HG03196 (cell line): Measurements from ENCODE around the gene SLCO4A1.

ENCODE experiments used
- ATAC-seq: cut with Tn5 transposase; IDR thresholded peaks from one replicate; pipeline ENCODE4 v1.9.1; 2021; ENCODE audit not compliant: unreplicated experiment

SLCO4A1 gene, protein sequence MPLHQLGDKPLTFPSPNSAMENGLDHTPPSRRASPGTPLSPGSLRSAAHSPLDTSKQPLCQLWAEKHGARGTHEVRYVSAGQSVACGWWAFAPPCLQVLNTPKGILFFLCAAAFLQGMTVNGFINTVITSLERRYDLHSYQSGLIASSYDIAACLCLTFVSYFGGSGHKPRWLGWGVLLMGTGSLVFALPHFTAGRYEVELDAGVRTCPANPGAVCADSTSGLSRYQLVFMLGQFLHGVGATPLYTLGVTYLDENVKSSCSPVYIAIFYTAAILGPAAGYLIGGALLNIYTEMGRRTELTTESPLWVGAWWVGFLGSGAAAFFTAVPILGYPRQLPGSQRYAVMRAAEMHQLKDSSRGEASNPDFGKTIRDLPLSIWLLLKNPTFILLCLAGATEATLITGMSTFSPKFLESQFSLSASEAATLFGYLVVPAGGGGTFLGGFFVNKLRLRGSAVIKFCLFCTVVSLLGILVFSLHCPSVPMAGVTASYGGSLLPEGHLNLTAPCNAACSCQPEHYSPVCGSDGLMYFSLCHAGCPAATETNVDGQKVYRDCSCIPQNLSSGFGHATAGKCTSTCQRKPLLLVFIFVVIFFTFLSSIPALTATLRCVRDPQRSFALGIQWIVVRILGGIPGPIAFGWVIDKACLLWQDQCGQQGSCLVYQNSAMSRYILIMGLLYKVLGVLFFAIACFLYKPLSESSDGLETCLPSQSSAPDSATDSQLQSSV

DNA sequence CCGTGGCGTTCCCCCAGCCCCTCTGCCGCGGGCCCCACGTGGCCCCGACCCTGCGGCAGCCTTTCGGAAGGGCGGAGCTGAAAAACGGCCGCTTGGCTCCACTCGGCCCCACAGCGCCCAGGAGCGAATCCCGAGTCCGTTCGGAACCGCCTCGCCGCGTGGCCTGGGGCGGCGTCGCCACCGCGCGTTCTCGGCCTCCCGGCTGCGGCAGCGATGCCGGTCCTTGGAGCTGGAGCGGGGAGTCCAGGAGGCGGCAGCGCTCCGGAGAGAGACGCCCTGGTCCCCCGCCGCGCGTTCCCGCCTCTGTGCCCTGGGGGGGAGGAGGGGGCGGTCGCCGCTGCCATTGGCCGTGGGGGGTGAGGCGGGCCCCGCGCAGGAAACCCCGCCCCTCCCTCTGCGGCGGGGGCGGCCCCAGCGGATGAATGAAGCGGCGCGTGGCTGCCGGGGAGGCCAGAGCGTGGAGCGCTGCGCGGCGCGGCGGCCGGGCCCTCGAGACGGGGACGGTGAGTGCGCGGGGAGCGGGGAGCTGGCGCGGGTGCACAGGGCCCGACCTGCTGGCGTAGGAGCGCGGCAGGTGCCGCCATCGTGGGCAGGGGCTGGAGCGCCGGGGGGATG, at the start of gene SLCO4A1:
Gene SLCO4A1, plus strand, starts transcription at position 453 of the 615 bp plus-strand sequence. CDS start 13,952 bp downstream, outside the sequence.
- ATAC-seq = peak; percentile 65

DNA sequence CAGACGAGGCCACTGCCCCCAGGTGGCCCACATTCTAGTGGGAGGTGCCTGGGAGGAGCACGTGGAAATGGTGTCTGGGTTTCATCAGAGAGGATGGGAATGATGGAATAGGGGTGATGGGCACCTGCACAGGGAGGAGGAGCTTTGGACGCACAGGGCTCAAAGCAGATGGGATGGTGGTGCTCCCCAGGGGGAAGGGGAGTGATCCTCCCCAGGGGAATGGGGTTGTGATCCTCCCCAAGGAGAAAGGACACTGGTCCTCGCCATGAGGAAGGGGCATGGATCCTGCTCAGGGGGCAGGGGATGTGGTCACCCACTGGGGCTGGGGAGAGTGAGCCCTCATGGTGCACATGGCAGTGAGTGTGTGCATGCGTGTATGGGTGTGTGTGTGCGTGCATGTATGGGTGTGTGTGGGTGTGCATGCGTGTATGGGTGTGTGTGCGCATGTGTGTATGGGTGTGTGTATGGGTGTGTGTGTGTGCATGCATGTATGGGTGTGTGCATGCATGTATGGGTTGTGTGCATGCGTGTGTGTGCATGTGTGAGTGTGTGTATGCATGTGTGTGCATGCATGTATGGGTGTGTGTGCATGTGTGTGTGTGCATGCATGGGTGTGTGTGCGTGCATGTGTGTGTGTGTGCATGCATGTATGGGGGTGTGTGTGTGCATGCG, 49.7 kb upstream of the SLCO4A1 start:
- ATAC-seq = no peak

DNA sequence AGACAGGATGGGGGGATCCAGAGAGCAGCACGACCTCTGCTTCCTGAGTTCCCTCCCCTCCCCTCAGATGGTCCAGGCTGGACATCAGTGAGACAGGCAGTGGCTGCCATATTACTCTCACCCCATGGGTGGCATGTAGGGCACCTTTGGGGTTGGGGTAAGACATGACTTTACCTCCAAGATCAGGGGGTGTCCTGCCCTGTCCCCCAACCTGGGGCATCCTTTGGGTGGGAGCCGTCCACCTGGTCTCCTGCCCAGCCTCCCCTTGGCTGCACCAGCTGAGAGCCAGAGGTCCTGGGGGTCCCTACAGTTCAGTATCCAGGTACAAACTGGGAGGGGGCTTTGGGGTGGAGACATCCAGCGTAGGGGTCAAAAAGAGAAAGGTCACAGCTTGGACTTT, 48.7 kb upstream of the SLCO4A1 start:
- no peak for ATAC-seq

DNA sequence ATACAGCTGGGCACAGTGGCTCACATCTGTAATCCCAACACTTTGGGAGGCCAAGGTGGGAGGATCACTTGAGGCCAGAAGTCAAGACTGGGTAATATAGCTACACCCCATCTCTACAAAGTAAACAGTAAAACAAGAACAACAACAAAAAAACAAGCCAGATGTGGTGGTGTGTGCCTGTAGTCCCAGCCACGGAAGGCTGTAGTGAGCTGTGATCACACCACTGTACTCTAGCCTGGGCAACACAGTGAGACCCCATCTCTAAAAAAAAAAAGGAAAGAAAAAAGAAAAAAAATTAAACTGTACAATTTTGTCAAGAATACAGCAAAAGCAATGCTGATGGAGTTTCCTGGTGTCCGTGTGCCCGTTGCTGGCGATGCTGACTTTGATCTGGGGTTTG, 47.2 kb upstream of the SLCO4A1 start:
- ATAC-seq = no peak

DNA sequence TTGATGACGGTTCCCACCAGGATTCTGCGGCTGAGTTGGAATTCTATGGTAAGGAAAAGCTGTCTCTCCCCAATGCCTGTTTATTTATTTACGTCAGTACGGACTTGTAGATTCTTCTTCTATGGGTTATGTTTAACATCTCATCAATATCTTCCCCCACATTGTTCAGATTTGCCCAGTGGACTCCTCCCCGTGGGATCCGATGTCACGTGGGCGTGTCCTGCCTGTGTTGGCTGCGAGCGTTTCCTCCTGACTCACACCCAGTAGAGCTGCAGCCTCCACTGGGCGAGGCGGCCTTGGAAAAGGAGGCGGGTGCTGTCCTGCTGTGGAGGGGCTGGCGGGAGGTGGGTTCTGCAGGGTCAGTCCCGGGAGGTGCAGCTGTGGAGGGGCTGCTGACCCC, 46.8 kb upstream of the SLCO4A1 start:
- ATAC-seq = no peak

DNA sequence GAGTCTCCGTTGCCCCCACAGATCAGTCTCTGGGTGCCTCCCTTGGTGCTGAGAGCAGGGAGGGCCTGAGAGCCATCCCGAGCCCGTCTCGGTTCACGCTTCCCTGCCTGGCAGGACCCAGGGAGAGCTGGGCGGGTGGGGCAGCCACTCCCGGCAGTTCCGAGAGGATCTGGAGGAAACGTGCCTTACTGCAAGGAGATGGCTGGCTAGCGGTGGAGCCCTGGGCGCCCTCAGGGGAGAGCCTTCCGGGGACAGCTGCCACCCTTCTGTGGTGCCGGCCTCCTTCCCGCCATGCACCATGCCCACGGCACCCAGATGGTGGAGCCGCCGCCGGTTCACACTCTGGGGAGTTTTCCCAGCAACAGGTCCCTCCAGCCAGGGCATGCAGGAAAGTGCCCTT, 45.8 kb upstream of the SLCO4A1 start:
- ATAC-seq = no peak

DNA sequence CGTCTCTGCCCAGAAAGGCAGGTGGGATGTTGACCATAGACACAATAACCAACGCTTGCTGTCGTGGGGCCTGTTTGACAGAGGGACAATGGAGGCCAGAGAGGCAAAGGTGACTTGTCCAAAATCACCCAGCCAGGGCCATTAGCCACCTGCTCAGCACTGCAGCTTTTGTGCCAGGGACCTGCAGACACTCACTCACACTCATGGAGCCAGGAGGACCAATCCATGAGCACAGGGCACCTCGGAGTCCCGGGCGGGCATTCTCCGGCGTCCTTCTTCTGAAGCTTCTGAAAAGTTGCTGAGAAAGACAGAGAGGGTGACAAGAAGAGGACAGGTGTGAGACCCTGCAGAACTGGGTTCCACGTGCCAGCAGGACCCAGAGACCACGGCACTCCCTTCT, 45.4 kb upstream of the SLCO4A1 start:
- ATAC-seq = no peak

DNA sequence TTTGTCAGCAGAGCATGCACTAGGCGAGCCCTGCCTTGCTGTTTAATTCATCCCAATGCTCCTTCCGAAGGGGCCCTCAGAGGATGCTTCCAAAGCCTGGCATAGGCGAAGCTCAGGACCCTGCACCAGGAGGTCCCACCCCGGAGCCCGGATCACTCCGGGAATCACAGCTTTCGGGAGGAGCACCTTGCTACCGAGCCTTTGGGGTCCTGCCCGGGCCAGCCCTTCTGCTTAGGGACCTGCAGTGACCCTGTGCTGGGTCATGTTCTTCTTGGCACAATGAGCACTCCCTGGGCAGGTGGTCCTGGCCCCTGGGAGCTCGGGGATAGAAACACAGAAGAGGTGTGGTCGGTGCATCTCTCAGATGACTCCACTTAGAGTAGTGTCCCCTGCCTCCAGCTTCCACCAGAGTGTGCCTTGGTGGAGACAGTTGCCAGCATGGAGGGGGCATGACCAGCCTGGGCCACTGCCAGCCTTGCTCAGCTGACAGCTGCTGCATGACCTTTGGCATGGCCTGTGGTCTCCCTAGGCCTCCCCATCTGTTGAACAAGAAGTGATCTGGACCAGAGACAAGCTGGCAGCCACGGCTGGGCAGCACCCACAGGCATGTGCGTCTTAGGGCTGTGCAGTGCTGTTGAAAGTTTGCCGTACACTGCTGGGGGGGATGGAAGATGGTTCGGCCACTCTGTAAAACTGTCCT, 44.7 kb upstream of the SLCO4A1 start:
- no peak for ATAC-seq

DNA sequence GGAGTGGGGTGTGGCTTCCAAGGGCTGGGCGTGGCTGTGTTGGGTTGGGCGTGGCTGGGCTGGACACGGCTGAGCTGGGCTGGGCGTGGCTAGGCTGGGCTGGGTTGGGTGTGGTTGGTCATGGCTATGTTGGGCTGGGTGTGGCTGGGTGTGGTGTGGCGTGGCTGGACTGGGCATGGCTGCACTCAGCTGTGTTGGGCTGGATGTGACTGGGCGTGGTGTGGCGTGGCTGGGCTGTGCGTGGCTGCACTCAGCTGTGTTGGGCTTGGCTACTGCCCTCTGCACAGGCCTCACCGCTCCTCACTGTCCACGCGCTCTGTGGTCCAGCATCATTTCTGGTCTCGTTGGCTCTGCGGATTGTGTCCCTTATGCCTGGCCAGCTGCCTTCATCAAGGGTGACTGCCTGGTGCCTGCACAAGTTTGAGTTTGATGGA, 43.5 kb upstream of the SLCO4A1 start:
- ATAC-seq = no peak

DNA sequence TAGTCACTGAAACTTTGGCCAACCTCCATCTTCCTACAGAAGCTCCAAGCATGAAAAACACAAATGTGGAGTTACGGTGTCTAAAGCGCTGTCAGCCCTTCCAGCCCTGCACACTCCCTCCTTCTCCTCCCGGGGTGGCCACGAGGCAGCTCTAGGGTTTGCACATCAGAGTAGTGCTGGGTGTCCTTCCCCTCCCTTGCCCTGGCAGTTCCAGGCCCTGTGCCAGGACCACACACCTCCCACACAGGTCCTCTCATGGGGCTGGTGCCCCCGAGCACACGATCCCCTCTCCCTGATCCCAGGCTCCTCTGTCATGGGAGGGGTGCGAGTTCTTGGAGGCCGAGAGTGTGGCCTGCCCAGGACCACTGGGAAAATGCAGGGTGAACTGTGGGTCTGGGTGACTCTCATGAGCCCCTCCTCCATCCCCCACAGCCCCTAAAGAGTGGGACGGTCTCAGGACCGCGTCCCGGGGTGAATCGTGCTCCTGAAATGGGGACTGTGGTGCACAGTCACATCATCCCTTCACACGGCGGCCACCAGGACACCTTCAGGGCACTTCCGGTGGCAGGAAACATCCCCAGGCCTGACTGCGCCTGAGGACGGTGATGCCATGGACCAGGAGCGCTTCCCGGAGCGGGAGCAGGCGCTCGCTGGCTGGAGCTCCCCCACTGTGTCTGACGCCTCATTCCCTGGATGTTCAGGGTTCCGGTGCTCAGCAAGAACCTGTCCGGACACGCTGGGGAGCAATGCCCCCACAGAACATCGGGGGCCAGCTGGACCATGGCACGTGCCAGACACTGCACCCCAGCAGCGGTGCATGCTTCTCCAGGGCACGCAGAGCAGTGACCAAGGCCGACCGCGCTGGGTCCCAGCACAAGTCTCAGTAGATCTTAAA, 42.8 kb upstream of the SLCO4A1 start:
- ATAC-seq = no peak

DNA sequence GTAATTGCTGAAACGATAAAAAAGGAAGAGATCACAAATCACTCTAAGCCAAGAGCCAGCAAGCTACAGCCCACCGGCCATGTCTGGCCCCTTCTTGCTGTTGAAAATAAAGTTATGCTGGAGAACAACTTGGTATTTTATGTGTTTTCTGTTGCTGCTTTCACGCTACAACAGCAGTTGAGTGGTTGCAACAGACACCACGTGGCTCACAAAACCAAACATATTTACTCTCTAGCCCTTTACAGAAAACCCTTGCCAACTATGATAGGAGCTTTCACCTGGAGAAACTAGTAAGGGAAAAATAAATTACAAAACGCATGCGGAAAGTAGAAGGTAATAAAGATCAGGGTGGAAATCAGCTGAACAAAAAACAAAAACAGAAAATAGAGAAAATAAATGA, 41.1 kb upstream of the SLCO4A1 start:
- no peak for ATAC-seq

DNA sequence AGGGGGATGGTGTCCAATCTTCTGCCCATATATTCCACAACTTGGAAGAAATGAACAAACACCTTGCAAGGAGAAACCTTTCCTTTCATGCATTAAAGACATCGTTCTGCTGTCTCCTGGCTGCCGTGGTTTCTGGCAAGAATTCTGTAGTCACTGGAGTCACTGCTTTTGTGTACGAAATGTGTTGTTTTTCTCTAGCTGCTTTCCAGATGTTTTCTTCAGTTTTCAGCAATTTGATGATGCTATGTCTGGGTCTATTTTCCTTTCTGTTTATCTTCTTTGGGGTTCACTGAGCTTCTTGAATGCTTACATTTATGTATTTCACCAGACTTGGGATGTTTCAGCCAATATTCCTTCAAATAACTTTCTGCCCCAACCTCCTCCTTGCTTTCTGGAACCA, 40.6 kb upstream of the SLCO4A1 start:
- ATAC-seq = no peak

DNA sequence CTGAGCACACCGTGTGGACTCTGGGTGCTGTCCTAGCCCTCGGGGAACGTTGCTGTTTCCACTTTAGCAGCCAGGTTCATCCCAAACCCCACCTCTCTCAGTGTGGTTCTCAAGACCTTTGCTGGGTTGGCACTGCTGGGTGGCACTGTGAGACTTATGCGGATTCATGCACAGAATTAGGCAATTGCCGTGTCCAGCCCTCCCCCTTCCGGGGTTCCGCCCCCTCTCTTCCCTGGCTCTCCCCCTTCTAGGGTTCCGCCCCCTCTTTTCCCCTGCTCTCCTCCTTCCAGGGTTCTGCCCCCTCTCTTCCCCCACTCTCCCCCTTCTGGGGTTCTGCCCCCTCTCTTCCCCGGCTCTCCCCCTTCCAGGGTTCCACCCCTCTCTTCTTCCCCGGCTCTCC, 39.8 kb upstream of the SLCO4A1 start:
- ATAC-seq = no peak

DNA sequence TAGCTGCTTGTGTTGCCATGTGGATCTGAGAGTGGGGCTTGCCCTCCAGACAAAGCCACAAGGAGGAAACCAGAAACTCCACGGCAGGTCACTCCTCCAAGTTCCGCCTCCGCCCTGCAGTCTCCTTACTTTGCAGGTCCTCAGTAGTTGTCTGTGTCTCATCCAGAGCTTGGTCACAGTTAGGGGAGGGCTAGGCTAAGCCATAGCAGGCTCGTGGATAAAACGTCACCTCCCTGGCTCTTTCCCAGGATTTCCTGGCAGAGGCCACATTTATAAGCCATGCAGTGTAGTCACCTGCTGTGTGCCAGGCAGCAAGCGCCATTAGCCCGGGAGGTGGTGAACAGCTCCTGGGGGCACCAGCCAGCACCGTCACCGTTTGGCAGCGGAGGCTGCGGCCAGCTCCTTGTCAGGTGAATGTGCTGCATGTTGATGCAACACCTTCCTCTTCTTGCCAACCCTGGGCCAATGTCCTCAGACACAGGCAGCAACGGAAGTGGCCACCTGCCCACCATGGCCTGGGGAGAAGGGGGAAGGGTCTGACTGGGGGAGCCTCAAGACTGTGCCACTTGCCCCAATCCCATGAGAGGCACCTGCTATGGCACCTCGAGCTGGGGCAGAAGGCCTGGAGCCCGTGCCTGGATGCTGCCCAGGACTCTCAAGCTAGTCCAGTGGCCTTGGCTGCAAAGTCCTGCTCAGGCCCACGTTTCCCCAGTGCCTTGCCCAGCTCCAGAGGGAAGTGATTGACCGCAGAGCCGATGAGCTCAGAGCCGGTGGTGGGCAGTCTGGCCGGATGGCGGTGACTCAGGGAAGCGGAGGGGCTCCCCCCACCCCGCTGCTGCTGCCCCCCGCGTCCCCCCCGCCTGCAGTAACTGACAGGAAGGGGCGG, 39.0 kb upstream of the SLCO4A1 start:
- peak; percentile 39 for ATAC-seq

DNA sequence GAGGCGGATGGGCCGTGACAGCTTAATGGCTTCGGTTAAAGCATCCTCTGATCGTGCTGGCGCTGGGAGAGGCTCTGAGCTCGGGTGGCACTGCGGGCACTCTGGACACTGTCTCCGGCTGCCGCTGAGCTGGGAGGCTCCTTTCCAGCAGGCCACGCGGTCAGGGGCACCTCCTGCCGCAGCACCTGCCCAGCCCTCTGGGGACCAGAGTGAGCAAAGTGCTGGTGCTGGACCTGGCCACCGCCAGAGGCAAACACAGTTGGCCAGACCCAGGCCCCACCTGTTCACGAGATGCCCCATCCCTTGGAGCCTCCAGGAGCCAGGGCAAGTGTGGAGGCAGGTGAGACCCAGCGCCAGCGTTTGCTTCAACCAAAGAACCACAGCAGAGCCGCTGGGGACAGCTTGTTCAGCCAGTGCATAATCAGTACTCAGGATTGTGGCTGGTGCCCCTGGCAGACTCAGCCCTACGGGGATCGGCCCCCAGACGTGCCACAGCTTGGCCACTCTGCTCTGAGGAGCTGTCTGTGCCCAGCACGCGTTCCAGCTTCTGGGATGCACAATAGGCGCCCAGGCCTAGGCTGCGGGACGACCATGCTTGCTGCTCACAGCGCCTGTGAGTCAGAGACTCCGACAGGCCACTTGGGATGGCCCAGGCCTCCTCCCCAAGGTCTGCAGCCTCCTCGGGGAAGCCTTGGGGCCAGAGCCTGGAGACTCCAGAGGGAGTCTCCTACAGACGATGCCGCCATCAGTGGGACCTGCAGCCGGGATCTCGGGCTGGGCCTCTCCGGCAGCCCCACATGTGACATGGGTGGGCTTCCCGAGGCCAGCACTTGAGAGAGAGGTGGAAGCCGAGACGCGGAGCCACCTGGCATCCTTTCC, 38.2 kb upstream of the SLCO4A1 start:
- peak; percentile 5 for ATAC-seq

DNA sequence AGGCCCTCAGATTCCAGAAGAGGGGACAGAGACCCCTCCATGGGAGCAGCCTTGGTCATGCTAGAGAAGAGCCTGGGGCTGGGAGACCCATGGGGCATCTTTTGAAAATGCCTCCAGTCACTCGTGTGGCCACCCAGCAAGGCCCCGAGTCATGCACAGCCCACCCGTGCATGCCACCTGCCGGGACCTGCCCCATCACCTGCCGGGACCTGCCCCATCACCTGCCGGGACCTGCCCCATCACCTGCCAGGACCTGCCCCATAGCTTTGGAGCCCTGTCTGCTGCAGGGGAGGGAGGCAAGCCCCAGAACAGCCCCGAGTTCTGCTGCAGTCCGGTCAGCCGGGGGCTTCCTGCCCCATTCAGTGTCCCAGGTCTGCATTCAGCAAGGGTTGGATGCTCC, 37.5 kb upstream of the SLCO4A1 start:
- no peak for ATAC-seq

DNA sequence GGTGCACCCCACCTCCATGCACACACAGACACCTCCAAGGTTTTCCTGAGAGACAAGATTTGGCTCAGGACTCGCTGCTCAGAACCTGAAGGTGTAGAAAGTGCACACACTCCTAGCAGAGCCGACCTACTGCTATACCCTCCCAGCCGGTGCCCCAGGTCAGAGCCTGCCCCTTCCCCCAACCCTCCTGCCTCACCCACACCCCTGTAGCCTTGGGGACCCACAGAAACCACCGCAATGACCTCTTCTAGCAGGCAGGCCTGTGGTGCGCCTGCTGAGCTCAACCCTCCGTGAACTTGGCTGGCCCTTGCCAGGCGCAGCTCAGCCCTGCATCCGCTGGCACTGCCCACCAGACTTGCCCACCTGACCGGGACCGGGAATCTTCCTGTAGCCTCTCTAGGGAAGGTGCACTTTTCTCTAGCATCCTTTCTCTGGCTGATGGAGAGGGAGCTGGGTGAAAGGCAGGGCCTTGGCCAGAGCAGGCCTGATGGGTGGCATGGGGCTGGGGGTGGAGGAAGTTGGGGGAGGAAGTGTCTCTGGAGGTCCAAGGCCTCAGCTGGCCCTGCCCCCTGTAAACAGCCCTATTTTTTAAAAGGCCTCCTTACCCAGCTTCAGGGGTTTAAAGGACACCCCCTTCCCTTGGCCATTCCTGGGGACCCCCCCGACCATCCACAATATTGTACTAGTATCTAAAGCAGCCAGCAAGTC, 36.9 kb upstream of the SLCO4A1 start:
- ATAC-seq = no peak
